ENCODE data around the gene BRD7.

BRD7 gene

DNA sequence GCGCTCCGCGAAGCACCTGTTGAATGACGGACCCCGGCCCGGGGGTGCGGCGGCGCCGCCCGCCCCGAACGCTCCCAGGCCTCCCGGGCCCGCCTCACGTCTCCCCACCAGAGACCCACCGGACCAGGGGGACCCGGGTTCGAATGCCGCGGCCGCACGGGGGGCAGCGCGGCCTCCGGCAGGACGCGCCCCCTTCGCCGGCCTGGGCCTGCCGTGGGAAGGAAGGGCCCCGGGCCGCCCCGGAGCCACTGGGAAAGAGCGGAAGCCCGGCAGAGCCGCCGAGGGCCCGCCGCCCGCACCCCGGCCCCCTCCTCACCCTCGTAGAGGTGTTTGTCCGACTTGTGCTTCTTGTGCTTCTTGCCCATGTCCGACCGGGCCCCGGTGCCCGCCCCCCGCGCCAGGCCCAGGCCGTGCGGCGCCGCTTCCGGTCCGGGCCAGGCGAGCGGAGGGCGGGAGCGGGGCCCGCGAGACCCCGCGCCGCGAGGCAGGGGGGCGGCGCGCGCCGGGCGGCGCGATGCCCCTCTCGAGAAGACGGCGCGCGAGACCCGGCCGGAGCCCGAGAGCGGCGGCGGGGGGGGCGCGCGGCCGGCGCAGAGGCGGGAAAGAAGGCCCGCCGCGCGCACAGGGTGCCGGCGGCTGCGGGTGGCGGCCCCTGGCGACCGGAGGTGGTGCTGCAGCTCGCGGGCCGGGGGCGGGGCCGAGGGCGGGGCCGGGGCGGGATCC lies at the start of gene BRD7:
BRD7 (minus strand) TSS at position 579 of the 723 bp plus-strand sequence; CDS start at position 365, 214 bp downstream.
- Histone ChIP-seq H3K4me3 (ENCODE audit: low read depth in 1 of 2, low read length in 2 of 2) (peak within 1 kb of the TSS; percentile 67 to 94), H3K27me3 (ENCODE audit: low read depth, low read length) (no peaks in the 10 kb centered on the region), H3K9me3 (ENCODE audit: control insufficient read depth in 1 of 2, low read length in 2 of 2) (no peaks in the 10 kb centered on the region), H3K27ac (ENCODE audit: low read length) (no peak within 1 kb of the TSS), H3K4me1 (ENCODE audit: control insufficient read depth in 1 of 2, insufficient read depth in 2 of 2, low read length in 2 of 2) (peaks cover 7 to 34% of the 10 kb centered on the region in 2 donors), H3K36me3 (ENCODE audit: control insufficient read depth in 1 of 2, insufficient read depth in 2 of 2, low read length in 2 of 2) (peaks cover 5 to 8% of the 10 kb centered on the region in 2 donors)

DNA sequence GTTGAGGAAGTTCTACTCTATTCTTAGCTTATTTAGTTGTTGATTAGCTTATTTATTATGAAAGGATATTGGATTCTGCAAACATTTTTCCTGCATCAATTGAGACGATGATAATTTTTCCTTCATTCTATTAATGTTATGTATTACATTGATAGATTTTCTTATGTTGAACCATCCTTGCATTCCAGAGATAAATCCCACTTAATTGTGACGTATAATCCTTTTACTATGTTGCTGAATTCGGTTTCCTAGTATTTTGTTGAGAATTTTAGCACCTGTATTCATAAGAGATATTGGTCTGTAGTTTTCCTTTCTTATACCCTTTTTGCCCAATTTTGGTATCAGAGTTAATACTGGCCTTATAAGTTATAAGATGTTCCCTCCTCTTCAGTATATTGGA lies 47.6 kb upstream of the BRD7 start:
- Histone ChIP-seq H3K36me3 (ENCODE audit: control insufficient read depth in 1 of 2, insufficient read depth in 2 of 2, low read length in 2 of 2) (no peaks in the 10 kb centered on the region), H3K27ac (ENCODE audit: low read length) (no peak overlapping the region), H3K27me3 (ENCODE audit: low read depth, low read length) (no peaks in the 10 kb centered on the region), H3K4me1 (ENCODE audit: control insufficient read depth in 1 of 2, insufficient read depth in 2 of 2, low read length in 2 of 2) (no peaks in the 10 kb centered on the region), H3K4me3 (ENCODE audit: low read depth in 1 of 2, low read length in 2 of 2) (no peak overlapping the region), H3K9me3 (ENCODE audit: control insufficient read depth in 1 of 2, low read length in 2 of 2) (peaks cover 13 to 27% of the 10 kb centered on the region in 2 donors)

DNA sequence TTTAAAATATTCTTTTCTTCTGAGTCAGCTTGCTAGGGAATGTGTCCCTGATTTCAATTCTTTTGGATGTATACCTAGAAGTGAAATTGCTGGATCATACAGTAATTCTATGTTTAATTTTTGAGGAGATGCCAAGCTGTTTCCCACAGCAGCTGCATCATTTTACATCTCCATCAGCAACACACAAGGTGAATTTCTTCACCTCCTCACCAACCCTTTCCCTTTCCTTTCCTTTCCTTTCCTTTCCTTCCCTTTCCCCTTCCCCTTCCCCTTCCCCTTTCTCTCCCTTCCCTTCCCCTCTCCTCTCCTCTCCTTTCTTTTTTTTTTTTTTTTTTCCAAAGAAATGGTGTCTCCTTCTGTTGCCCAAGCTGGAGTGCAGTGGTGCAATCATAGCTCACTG lies 45.4 kb upstream of the BRD7 start:
- H3K36me3 ChIP-seq (ENCODE audit: control insufficient read depth in 1 of 2, insufficient read depth in 2 of 2, low read length in 2 of 2), result no peaks in the 10 kb centered on the region
- no peaks in the 10 kb centered on the region for H3K4me1 ChIP-seq (ENCODE audit: control insufficient read depth in 1 of 2, insufficient read depth in 2 of 2, low read length in 2 of 2)
- no peaks in the 10 kb centered on the region for H3K27me3 ChIP-seq (ENCODE audit: low read depth, low read length)
- H3K27ac ChIP-seq (ENCODE audit: low read length), result no peak overlapping the region
- peaks cover 6 to 22% of the 10 kb centered on the region in 2 donors for H3K9me3 ChIP-seq (ENCODE audit: control insufficient read depth in 1 of 2, low read length in 2 of 2)
- H3K4me3 ChIP-seq (ENCODE audit: low read depth in 1 of 2, low read length in 2 of 2), result no peak overlapping the region

DNA sequence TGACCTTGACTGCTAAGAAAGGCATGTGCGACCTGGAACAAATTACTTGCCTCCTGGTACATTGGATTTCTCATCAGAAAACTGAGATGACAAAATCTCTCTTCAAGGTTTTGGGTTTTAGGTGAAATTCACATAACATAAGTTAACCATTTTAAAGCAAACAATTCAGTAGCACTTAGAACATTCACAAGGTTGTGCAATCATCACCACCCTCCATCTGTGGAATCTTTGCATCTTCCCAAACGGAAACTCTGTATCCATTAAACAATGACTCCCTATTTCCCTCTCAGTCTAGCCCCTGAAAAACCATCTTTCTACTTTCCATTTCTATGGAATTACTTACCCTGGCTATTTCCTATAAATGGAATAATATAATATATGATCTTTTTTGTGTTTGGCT lies 42.2 kb upstream of the BRD7 start:
- no peak overlapping the region for H3K27ac ChIP-seq (ENCODE audit: low read length)
- no peaks in the 10 kb centered on the region for H3K27me3 ChIP-seq (ENCODE audit: low read depth, low read length)
- no peaks in the 10 kb centered on the region for H3K36me3 ChIP-seq (ENCODE audit: control insufficient read depth in 1 of 2, insufficient read depth in 2 of 2, low read length in 2 of 2)
- H3K4me1 ChIP-seq (ENCODE audit: control insufficient read depth in 1 of 2, insufficient read depth in 2 of 2, low read length in 2 of 2), result no peaks in the 10 kb centered on the region
- peaks cover 2 to 3% of the 10 kb centered on the region in 2 donors for H3K9me3 ChIP-seq (ENCODE audit: control insufficient read depth in 1 of 2, low read length in 2 of 2)
- no peak overlapping the region for H3K4me3 ChIP-seq (ENCODE audit: low read depth in 1 of 2, low read length in 2 of 2)

DNA sequence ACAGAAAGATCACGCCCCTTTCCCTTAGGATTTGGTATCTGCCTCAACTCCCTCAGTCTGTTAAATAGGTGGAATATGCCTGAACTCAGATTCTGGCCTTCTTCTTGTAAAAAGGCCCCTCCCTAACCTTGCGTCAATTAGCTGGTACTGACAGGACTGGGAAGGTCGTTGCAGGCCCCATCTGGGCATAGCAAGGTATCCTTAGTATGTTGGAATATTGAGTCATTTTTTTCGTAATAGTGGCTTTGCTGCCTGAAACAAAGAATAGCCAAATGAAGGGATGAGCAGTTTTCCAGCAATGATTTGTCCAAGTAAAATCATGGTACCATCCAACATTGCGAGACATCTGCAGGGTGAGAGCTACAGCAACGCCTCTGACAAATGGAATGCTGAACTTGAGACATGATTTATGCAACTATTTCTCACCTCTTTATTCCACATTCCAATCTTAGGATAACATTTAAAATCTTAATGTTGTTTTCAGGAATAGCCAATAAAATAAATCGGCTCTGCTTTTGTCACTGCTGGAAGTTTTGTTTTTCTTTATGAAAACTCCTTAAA lies 39.3 kb upstream of the BRD7 start:
- H3K9me3 ChIP-seq (ENCODE audit: control insufficient read depth in 1 of 2, low read length in 2 of 2), result no peaks in the 10 kb centered on the region
- no peaks in the 10 kb centered on the region for H3K4me1 ChIP-seq (ENCODE audit: control insufficient read depth in 1 of 2, insufficient read depth in 2 of 2, low read length in 2 of 2)
- no peaks in the 10 kb centered on the region for H3K36me3 ChIP-seq (ENCODE audit: control insufficient read depth in 1 of 2, insufficient read depth in 2 of 2, low read length in 2 of 2)

DNA sequence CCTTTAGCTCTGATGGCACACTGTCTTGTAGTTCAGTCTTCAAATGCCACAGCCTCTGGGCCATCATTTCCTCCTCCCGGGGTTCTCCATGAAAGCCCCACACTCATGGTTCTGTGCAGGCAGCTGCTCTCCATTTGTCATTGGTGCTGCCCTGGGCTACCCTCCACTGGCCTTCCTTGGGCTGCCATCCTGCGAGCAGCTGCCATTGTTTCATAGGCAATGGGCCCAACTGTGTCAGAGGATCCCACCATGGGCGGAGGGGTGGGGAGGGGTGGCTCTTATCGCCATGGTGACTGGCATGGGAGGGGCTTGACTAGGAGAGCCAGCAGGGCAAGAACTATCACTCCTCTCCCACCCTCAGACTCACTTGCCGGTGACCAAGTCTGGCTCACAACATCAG lies 38.6 kb upstream of the BRD7 start:
- no peak overlapping the region for H3K4me3 ChIP-seq (ENCODE audit: low read depth in 1 of 2, low read length in 2 of 2)
- no peak overlapping the region for H3K27ac ChIP-seq (ENCODE audit: low read length)
- no peaks in the 10 kb centered on the region for H3K27me3 ChIP-seq (ENCODE audit: low read depth, low read length)
- no peaks in the 10 kb centered on the region for H3K4me1 ChIP-seq (ENCODE audit: control insufficient read depth in 1 of 2, insufficient read depth in 2 of 2, low read length in 2 of 2)
- no peaks in the 10 kb centered on the region for H3K9me3 ChIP-seq (ENCODE audit: control insufficient read depth in 1 of 2, low read length in 2 of 2)
- H3K36me3 ChIP-seq (ENCODE audit: control insufficient read depth in 1 of 2, insufficient read depth in 2 of 2, low read length in 2 of 2), result no peaks in the 10 kb centered on the region

More for the DNA sequence above, 39.3 kb upstream of the BRD7 start:
- H3K27me3 ChIP-seq (ENCODE audit: low read depth, low read length), result no peaks in the 10 kb centered on the region
- no peak overlapping the region for H3K4me3 ChIP-seq (ENCODE audit: low read depth in 1 of 2, low read length in 2 of 2)
- H3K27ac ChIP-seq (ENCODE audit: low read length), result no peak overlapping the region

DNA sequence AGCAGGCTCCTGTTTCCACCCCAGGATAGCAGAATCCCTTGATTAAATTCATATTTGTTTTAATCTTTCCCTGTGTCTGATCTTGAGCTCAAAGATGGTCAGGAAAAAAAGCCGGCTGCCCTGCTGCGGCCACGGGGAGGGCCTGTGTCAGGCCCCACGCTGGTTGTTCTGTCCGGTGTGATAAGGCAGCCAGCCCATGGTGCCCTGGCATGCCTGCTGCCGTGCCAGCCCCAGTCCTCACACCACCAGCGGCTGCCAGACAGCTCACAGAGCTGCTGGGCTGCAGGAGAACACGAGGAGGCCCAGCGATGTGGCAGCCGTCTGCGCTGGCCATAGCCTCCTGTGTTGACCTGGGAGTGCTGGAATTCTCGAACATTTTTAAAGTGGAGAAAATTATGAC lies 34.7 kb upstream of the BRD7 start:
- Histone ChIP-seq H3K27ac (ENCODE audit: low read length) (no peak overlapping the region), H3K36me3 (ENCODE audit: control insufficient read depth in 1 of 2, insufficient read depth in 2 of 2, low read length in 2 of 2) (no peaks in the 10 kb centered on the region), H3K9me3 (ENCODE audit: control insufficient read depth in 1 of 2, low read length in 2 of 2) (no peaks in the 10 kb centered on the region), H3K4me1 (ENCODE audit: control insufficient read depth in 1 of 2, insufficient read depth in 2 of 2, low read length in 2 of 2) (no peaks in the 10 kb centered on the region), H3K27me3 (ENCODE audit: low read depth, low read length) (no peaks in the 10 kb centered on the region), H3K4me3 (ENCODE audit: low read depth in 1 of 2, low read length in 2 of 2) (no peak overlapping the region)

DNA sequence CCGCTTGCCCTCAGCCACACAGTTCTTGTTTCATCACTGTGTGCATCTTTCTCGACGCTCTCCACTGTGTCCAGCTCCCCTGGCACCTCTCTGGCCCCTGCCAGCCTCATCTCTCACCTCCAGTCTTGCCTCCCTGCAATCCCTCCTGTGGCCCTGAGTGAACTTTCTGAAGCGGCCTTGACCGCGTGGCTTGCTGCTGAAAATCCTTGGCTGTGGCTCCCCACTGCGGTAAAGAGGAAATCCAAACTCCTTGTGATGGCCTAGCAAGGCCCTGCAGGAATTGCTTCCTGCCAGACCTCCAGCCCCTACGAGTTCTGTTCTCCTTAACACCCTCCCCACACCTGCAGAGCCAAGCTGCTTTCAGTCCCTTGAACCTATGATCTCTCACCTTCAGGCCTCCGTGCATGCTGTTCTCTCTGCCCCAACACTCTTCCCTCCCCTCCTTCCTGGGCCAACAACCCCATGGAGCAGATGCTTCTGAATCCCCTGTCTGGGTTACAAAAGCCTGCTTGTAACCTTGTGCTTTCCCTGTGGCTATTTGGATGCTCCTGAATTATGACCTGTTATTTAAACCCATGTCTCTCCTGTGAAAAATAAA lies 33.6 kb upstream of the BRD7 start:
- Histone ChIP-seq H3K27me3 (ENCODE audit: low read depth, low read length) (no peaks in the 10 kb centered on the region), H3K4me3 (ENCODE audit: low read depth in 1 of 2, low read length in 2 of 2) (no peak overlapping the region), H3K36me3 (ENCODE audit: control insufficient read depth in 1 of 2, insufficient read depth in 2 of 2, low read length in 2 of 2) (no peaks in the 10 kb centered on the region), H3K9me3 (ENCODE audit: control insufficient read depth in 1 of 2, low read length in 2 of 2) (no peaks in the 10 kb centered on the region), H3K27ac (ENCODE audit: low read length) (no peak overlapping the region), H3K4me1 (ENCODE audit: control insufficient read depth in 1 of 2, insufficient read depth in 2 of 2, low read length in 2 of 2) (no peaks in the 10 kb centered on the region)

DNA sequence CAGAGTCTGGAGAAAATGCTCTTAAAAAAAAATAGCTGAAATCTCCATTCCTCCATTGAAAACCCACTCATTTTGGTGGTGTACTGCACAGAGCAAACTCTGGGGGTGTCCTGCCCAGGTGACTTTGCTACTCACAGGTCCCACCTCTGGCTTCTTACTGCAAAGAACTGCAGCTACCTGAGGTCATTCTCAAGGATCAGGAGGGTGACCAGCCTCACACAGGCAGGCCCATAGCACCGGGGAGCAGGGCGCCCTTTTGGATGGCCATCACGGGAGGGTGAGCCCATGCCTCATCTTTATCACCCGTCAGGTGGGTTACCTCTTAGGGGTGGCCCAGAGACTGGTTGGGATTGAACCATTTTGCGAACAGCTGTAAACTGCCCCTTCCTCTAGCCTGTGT lies 32.6 kb upstream of the BRD7 start:
- no peaks in the 10 kb centered on the region for H3K36me3 ChIP-seq (ENCODE audit: control insufficient read depth in 1 of 2, insufficient read depth in 2 of 2, low read length in 2 of 2)
- no peak overlapping the region for H3K4me3 ChIP-seq (ENCODE audit: low read depth in 1 of 2, low read length in 2 of 2)
- no peak overlapping the region for H3K27ac ChIP-seq (ENCODE audit: low read length)
- H3K9me3 ChIP-seq (ENCODE audit: control insufficient read depth in 1 of 2, low read length in 2 of 2), result no peaks in the 10 kb centered on the region
- H3K4me1 ChIP-seq (ENCODE audit: control insufficient read depth in 1 of 2, insufficient read depth in 2 of 2, low read length in 2 of 2), result no peaks in the 10 kb centered on the region
- no peaks in the 10 kb centered on the region for H3K27me3 ChIP-seq (ENCODE audit: low read depth, low read length)

DNA sequence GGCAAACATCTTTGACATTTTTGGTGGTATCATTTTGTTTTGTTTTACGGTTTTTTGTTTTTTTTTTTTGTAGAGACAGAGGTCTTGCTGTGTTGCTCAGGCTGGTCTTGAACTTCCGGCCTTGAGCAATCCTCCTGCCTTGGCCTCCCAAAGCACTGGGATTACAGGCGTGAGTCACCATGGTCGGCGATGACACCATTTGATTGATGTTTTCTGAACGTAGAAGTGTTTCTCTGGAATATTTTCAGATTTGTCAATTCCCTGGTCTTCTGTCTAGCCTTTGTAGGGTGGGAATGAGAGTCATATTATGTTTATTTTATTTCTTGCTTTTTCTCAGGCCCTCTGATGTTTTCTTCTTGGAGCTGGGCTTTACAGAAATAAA lies 32.2 kb upstream of the BRD7 start:
- no peaks in the 10 kb centered on the region for H3K9me3 ChIP-seq (ENCODE audit: control insufficient read depth in 1 of 2, low read length in 2 of 2)
- no peaks in the 10 kb centered on the region for H3K27me3 ChIP-seq (ENCODE audit: low read depth, low read length)
- no peak overlapping the region for H3K4me3 ChIP-seq (ENCODE audit: low read depth in 1 of 2, low read length in 2 of 2)
- no peak overlapping the region for H3K27ac ChIP-seq (ENCODE audit: low read length)
- H3K36me3 ChIP-seq (ENCODE audit: control insufficient read depth in 1 of 2, insufficient read depth in 2 of 2, low read length in 2 of 2), result no peaks in the 10 kb centered on the region
- no peaks in the 10 kb centered on the region for H3K4me1 ChIP-seq (ENCODE audit: control insufficient read depth in 1 of 2, insufficient read depth in 2 of 2, low read length in 2 of 2)

DNA sequence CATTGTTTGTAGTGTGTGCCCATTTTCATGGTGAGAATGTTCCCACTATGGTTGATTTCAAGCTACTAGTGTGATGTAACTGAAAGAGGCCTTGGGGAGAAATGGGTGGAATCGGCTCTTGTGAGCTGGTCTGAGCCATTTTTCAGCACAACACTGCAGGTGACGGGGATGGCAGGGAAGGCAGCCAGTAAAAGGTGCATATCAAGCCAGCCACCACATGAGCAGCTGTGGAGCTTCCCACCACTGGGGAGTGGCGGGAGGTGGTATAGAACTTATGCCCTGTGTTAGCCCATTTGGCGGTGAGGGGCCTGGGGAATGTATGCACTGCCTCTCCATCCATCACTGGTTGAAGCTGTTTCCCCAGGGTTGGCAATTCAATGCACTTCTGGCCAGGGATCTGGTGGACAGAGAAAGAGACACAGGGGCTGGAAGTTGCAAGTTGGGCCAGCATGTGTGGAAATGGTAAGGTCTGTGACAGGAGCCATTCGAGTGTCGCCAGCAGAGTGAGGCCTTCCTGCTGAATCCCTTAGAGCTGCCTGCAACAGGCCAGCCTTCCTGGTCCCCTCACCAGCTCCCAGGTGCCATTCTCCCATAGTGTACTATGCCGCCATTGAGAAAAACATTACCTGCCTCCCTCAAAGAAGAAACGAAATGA lies 31.7 kb upstream of the BRD7 start:
- Histone ChIP-seq H3K36me3 (ENCODE audit: control insufficient read depth in 1 of 2, insufficient read depth in 2 of 2, low read length in 2 of 2) (no peaks in the 10 kb centered on the region), H3K4me1 (ENCODE audit: control insufficient read depth in 1 of 2, insufficient read depth in 2 of 2, low read length in 2 of 2) (no peaks in the 10 kb centered on the region), H3K27me3 (ENCODE audit: low read depth, low read length) (no peaks in the 10 kb centered on the region), H3K27ac (ENCODE audit: low read length) (no peak overlapping the region), H3K4me3 (ENCODE audit: low read depth in 1 of 2, low read length in 2 of 2) (no peak overlapping the region), H3K9me3 (ENCODE audit: control insufficient read depth in 1 of 2, low read length in 2 of 2) (no peaks in the 10 kb centered on the region)
